K562 (cell line): ENCODE measurements around the gene ACADL.

Experiments
- DACH1 ChIP-seq: fragments of 450-650 bp; IDR thresholded peaks from 2 replicates; pipeline ENCODE4 v1.6.1; 2018; ENCODE audit not compliant: partially characterized antibody
- FOXM1 ChIP-seq, 2 experiments: fragments of 450-650 bp in 1 of 2; sonication (generic) in 1 of 2; formaldehyde crosslinking in 1 of 2; IDR thresholded peaks; 2 replicates each; pipeline versions ENCODE4 v1.6.1 to v1.9.0; 2017 to 2022; ENCODE audit warnings: low read depth in 2 of 2, mild to moderate bottlenecking in 2 of 2, missing genetic modification reagents in 1 of 2, moderate library complexity in 1 of 2
- KLF16 ChIP-seq: IDR thresholded peaks from 2 replicates; pipeline ENCODE4 v1.6.1; 2016; ENCODE audit warnings: antibody characterized with exemption
- LEF1 ChIP-seq: fragments of 450-650 bp; IDR thresholded peaks from 2 replicates; pipeline ENCODE4 v1.6.1; 2016; ENCODE audit warnings: mild to moderate bottlenecking
- ZNF384 ChIP-seq: IDR thresholded peaks from 2 replicates; pipeline ENCODE4 v1.6.1; 2012; ENCODE audit warnings: low read depth, low read length, improper control_type of control experiment
- TF ChIP-seq, protein P1 (sequence below), 3 experiments: IDR thresholded peaks in 2 of 3; conservative IDR thresholded peaks in 1 of 3; 2 replicates each; pipeline ENCODE4 v1.5.1; 2011 to 2012; ENCODE audit warnings: low read length in 3 of 3, mild to moderate bottlenecking in 3 of 3, control low read depth in 2 of 3, improper control_type of control experiment in 1 of 3, inconsistent platforms in 1 of 3, low read depth in 1 of 3, mixed read lengths in 1 of 3, moderate library complexity in 1 of 3; ENCODE audit not compliant: insufficient read depth in 2 of 3
- TF ChIP-seq, protein P2 (sequence below): sonication (generic); formaldehyde crosslinking; IDR thresholded peaks from 2 replicates; pipeline ENCODE4 v1.8.0; 2023; ENCODE audit warnings: mild to moderate bottlenecking, missing genetic modification reagents

DNA sequence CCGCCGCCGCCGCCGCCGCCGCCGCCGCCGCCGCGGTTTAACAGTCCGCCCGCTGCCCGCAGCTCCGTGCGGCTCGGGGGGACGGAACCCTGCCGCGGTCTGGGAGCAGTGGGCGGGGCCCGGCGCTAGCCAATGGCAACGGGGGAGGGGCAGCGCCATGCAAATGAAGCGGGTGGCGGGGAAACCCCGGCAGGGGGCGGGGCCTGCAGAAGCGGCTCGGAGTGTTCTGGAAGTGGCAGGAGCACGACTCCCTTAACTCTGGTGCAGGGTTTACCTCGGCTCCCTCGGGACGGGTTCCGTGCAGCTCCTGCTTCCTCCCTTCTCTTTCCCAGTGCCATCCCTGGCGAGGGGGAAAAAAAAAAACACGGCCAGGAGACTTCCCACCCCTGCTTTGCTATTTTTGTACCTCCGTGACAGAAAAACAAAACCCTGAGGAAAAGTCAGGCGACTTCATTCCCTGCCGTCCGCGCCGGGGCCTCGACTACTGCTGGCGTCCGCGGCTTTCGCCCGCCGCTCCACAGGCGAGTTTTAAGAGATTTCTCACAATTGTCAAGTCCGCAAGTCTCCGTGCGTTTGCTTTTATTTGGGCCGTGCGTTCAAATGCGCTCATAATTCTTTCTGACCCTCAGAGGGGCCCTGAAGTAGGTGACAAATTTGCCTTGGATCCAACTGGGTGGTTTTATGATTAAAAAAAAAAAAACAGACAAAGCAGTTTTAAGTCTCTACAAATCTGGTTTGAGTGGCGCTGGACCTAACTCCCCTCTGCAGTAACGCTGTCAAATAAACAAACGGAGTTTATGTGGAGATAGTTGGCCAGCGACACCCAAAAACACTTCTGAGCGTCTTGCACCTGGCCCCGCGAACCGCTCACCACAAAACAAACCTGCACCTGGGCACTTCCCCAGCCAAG, 53.7 kb downstream of the ACADL start, which contains the start of gene KANSL1L:
- TF ChIP-seq KLF16 (no peak), ZNF384 (no peak), LEF1 (no peak), FOXM1 (IDR thresholded peaks at IDR 0.05; ENCODE audit: low read depth) (no peak), FOXM1 (CRISPR knock-in tag; IDR thresholded peaks at IDR 0.05; ENCODE audit: low read depth) (no peak), DACH1 (no peak)
- TF ChIP-seq, protein P1, sequence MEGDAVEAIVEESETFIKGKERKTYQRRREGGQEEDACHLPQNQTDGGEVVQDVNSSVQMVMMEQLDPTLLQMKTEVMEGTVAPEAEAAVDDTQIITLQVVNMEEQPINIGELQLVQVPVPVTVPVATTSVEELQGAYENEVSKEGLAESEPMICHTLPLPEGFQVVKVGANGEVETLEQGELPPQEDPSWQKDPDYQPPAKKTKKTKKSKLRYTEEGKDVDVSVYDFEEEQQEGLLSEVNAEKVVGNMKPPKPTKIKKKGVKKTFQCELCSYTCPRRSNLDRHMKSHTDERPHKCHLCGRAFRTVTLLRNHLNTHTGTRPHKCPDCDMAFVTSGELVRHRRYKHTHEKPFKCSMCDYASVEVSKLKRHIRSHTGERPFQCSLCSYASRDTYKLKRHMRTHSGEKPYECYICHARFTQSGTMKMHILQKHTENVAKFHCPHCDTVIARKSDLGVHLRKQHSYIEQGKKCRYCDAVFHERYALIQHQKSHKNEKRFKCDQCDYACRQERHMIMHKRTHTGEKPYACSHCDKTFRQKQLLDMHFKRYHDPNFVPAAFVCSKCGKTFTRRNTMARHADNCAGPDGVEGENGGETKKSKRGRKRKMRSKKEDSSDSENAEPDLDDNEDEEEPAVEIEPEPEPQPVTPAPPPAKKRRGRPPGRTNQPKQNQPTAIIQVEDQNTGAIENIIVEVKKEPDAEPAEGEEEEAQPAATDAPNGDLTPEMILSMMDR (IDR thresholded peaks at IDR 0.05 in 2 of 3, conservative IDR thresholded peaks at IDR 0.05 in 1 of 3; ENCODE audit: insufficient read depth in 2 of 3, low read depth in 1 of 3, low read length in 3 of 3), result no peak
- TF ChIP-seq, protein P2, sequence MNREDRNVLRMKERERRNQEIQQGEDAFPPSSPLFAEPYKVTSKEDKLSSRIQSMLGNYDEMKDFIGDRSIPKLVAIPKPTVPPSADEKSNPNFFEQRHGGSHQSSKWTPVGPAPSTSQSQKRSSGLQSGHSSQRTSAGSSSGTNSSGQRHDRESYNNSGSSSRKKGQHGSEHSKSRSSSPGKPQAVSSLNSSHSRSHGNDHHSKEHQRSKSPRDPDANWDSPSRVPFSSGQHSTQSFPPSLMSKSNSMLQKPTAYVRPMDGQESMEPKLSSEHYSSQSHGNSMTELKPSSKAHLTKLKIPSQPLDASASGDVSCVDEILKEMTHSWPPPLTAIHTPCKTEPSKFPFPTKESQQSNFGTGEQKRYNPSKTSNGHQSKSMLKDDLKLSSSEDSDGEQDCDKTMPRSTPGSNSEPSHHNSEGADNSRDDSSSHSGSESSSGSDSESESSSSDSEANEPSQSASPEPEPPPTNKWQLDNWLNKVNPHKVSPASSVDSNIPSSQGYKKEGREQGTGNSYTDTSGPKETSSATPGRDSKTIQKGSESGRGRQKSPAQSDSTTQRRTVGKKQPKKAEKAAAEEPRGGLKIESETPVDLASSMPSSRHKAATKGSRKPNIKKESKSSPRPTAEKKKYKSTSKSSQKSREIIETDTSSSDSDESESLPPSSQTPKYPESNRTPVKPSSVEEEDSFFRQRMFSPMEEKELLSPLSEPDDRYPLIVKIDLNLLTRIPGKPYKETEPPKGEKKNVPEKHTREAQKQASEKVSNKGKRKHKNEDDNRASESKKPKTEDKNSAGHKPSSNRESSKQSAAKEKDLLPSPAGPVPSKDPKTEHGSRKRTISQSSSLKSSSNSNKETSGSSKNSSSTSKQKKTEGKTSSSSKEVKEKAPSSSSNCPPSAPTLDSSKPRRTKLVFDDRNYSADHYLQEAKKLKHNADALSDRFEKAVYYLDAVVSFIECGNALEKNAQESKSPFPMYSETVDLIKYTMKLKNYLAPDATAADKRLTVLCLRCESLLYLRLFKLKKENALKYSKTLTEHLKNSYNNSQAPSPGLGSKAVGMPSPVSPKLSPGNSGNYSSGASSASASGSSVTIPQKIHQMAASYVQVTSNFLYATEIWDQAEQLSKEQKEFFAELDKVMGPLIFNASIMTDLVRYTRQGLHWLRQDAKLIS (CRISPR knock-in tag), result no peak; the same call in 1 of the 2 replicates
